Measurements from ENCODE around the gene COG5.
A peak's percentile ranks its signal among the peaks of the same experiment; 100 is the strongest.

GRCh38 chr7:107169120-107170050, 394.3 kb downstream of the COG5 start:
- peak; percentile 84; the same call in 1 of the 2 replicates for TF ChIP-seq POLR2AphosphoS5 (IDR thresholded peaks at IDR 0.05; ENCODE audit: low read depth, low read length)
- 0 out of 4 replicates have a peak, but pooled peaks of 1 of the 2 experiments have one; percentile 4 for TF ChIP-seq REST (IDR thresholded peaks at IDR 0.05; ENCODE audit: insufficient read depth in 1 of 2, low read depth in 2 of 2, low read length in 2 of 2)
- peak; percentile 95 for TF ChIP-seq FOXP2 (optimal IDR thresholded peaks at IDR 0.05; ENCODE audit: borderline replicate concordance, extremely low read depth, extremely low read length, insufficient read depth)
- peak; percentile 60; the same call in 1 of the 2 replicates for TF ChIP-seq TAF1 (IDR thresholded peaks at IDR 0.05; ENCODE audit: borderline replicate concordance, insufficient read depth, low read length)

All from PFSK-1 (cell line).